ENCODE measurements around the gene MEX3D.

DNA sequence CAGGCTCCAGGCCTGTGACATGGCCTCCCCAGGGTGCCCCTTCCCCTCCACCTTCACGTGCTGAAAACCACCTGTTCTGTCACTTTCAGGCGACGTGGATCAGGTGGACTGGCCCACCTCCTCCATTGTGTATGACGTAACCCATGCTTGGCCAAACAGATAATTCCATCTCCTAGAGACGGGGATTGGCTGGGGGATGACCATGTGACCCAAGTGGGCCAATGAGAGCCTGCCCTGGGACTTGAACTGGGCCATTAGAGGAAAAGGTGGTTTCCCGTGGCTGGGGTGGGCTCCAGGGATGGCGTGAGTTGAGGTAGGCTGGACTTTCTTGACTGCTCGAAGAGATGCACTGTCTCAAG is 51.8 kb downstream of the MEX3D start:
- TF ChIP-seq, protein P1, sequence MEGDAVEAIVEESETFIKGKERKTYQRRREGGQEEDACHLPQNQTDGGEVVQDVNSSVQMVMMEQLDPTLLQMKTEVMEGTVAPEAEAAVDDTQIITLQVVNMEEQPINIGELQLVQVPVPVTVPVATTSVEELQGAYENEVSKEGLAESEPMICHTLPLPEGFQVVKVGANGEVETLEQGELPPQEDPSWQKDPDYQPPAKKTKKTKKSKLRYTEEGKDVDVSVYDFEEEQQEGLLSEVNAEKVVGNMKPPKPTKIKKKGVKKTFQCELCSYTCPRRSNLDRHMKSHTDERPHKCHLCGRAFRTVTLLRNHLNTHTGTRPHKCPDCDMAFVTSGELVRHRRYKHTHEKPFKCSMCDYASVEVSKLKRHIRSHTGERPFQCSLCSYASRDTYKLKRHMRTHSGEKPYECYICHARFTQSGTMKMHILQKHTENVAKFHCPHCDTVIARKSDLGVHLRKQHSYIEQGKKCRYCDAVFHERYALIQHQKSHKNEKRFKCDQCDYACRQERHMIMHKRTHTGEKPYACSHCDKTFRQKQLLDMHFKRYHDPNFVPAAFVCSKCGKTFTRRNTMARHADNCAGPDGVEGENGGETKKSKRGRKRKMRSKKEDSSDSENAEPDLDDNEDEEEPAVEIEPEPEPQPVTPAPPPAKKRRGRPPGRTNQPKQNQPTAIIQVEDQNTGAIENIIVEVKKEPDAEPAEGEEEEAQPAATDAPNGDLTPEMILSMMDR (IDR thresholded peaks at IDR 0.05; ENCODE audit: poor library complexity) = no peak
- no peak for TF ChIP-seq EZH2 (IDR thresholded peaks at IDR 0.05; ENCODE audit: borderline replicate concordance)

Measured in hepatocyte (in vitro differentiated cells).